Cerebellar cortex (tissue), 1 donor: ENCODE results near the gene SYT9.
A peak's percentile ranks its signal among the peaks of the same experiment; 100 is the strongest.

Experiments
- DNase-seq: peaks from one replicate; pipeline ENCODE4 v3.0.0-alpha.2; 2015; ENCODE audit warnings: low spot score

The SYT9 gene

DNA sequence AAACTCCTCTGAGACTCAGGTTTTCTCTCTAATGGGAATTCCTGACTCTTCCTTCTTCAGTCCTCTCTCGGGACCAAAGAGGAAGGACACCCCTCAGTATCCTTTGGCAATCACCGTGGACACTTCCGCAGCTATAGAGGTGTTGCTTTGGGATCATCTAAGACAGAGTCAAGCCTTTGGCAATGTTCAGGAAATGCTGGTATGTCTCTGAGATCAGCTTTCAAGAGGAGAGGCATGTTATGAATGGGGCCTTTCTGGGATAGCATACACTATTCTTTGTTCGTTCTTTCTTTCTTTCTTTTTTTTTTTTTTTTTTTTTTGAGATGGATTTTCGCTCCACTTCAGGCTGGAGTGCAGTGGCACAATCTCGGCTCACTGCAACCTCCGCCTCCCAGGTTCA is 219.4 kb downstream of the SYT9 start:
- DNase-seq: no peak

DNA sequence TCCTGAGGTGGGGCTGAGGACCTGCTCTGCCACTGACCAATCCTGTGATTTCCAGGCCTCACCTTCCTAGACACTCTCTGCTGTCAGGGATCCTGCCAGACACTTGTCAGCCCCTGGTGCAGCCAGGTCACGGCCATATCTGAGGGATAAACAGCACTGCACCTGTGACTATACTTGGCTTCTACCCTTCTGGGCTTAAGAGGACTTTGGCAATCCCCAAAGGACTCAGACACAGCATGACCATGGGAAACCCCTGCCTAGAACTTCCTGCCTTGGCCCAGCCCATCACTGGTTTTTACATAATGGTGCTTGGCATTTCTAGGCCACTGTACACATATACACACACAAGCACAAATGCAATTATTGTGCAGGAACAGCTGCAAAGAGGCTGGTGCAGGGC is 222.0 kb downstream of the SYT9 start:
- no peak for DNase-seq

- DNase-seq: no peak
Observed at GRCh38 chr11:7480113-7480512, 228.4 kb downstream of the SYT9 start.

GRCh38 chr11:7484131-7484530 is 232.4 kb downstream of the SYT9 start:
- no peak for DNase-seq

DNA sequence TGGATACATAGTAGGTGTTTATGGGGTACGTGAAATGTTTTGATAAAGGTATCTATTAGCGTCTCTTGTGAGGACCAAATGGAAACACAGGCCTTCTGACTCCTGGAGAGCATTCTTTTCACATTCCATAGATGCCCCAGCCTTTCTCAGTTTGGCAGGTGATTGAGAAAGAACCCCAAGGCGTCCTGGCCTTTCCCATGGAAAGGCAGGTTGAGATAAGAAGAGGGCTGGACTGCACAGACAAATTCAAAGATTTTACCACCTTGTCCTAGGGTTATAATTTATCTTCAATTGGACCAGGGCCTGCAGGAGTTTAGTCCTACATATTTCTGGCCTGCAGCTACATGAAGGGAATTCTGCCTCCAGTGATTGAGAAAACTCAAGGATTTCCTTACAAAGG is 232.9 kb downstream of the SYT9 start:
- peak; percentile 32 for DNase-seq

GRCh38 chr11:7485186-7486097 is 233.7 kb downstream of the SYT9 start, which contains the start of gene OLFML1:
TSS of gene OLFML1 (plus strand) at chr11:7485506. CDS start at chr11:7485876, 370 bp downstream.
- peak; percentile 65 for DNase-seq

DNA sequence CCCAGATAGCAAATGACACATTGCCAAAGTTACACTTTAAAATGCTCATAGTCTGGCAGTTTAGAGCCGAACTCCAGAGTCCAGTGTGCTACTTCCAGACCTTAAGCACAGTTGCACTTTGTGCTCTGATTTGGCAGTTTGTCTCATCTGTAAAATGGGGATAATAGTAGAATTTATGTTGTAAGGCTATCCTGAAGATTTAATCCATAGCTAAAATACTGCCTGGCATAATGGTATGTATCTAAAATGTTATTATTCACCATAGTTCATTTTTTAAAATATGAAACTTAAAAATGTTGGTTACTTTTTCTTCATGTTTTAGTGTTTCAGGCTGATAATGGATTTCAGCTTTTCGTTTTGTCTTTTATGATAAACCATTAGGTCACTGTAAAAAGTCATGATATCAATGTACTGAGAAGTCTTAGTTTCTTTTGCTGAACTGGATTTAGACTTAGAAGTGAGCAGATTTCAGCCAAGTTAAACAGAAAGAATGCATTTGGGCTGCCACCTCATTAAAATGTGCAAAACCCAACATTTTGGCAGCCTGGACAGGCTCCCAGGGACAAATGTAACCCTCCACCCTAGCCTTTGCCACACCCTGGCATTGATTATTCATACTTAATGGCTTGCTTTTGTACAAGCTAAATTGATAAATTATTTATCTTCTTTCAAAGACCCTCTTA is 234.5 kb downstream of the SYT9 start:
- DNase-seq: no peak

DNA sequence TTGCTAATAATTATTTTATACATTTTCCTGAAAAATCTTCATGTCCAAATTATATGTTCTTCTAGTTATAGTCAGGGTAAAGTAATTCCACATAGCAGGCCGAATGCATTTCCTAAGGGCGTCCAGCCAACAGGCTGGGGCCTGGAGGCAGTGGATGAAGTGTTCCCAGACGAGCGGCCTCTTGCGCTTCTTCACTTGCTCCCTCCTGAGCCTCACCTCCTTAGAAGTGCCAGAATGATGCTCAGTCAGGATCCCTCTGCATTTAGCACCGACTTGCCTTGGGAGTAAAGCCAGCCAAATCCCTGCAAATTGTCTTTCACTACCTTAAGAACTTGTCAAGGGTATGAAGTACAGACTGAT is 235.1 kb downstream of the SYT9 start:
- DNase-seq: no peak

DNA sequence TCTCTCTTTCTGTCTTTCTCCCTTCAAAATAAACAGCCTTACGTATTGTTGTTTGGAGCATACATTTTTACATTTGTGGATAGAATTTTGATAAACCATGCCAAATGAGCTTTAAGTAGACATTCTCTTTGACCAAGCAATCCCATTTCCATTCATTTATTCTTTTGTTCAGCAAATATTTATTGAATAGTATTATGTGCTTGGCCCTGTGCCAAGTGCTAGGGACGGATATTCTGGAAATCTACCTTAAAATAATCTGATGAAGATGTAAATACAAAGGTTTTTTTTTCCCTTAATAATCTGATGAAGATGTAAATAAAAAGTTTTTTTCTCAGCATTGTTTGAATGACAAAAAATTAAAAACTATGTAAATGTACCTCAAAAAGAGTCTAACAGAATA is 235.7 kb downstream of the SYT9 start:
- no peak for DNase-seq

DNA sequence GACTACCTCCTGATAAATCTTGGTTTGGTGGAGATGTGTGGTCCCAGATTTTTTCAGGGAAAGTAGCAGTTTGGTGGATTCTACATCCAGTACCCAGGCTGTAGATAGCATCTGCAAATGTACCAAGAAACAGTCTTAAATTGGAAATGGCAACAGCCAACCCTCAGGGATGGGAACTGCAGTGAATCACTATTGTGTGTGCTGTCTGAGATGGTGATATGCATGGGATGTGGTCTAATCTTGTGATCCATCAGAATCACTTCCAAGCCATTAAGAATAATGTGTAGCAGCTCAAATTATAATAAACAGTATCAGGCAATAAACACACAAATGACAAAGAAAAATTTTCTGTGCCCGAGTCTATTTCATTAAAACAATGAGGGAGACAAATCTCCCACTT is 237.0 kb downstream of the SYT9 start:
- DNase-seq: no peak

DNA sequence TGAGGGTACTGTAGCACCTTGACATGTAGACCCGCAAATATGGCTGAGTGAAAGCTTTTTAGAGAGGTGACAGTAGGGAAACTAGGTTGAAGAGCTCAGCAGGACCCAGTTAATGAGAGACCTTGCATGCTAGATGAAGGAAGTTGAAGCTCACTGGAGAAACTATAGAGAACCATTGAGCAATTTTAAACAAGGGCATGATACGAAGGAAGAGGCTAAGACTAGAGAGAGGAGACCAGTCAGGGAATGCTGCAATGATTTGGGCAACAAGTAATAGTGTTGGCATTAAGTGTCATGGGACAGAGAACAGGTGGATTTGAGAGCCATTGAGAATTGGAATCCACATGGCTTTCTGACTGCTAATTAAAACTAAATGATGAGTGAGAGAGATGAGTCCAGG is 237.7 kb downstream of the SYT9 start:
- DNase-seq: no peak

DNA sequence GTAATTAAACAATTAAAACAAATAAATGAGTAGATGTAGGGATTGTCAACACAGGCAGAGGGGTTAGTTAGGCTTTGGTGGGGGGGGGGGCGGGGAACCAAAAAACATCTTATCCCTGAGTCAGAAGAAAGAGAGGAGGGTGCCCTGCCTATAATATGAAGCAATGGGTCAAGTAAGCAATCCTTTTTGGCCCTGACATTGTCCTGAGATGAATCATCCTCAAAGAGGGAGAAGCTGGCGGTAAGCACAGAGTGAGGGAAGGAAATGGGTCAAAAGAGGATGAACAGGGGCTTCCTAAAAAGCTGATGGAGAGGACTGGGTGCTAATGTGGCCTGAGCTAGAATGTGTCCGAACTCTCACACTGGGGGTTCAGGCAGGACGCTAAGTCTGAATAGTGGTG is 238.3 kb downstream of the SYT9 start:
- DNase-seq: no peak

DNA sequence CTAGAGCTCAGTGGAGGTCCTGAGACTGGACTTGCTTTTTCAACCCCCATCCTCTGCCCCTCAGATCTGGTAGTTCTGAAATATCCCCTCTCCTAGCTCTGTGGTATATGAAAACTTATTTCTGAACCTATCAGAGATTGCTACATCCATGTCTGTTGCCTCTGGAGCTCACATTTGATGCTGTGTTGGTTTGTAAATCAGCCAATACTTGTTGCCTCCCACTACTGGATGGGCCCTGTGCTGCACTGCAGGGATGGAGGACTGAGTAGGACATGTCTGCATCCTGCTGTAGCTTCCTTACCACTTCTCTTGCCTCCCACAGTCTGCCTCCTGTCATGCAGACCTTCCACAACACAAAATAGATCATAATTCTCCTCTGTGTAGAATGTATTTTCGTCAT is 238.8 kb downstream of the SYT9 start:
- DNase-seq: no peak

DNA sequence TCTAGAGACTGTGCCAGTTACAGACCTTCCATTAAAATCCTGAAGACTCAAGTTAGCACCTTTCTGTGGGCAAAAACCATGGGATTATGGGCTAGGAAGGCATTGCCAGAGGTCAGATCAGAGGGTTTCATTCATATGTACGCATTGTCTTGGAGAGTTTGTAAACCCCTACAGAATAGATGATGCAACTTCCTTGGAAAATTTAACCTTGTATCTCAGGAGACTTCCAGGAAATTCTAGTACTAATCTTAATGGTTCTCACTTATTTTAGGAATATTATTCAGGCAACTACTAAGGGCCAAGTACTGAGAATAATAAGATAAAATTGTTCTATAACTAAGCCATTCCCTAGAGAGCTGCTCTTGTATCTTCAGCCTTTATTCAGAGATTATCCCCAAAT is 240.5 kb downstream of the SYT9 start:
- DNase-seq: no peak

DNA sequence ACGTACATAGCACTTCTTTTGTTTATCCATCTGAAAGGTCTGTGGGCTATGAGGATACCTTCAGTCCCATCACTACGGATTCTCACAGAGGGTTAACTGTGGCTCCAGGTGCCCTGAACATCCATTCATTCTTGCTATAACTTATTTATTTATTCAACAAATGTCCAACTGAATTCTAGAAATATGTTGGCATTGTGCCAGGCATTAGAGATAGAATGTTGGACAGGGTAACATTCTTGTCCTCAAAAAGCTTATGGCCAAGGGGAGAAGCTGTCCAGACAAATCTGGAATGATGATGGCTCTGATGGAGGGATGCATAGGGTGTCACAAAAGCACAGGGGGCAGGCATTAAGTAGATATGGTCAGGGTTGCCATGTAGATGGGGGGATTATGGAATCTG is 242.0 kb downstream of the SYT9 start:
- DNase-seq: no peak

- no peak for DNase-seq
Observed at GRCh38 chr11:7494086-7494745, 242.5 kb downstream of the SYT9 start.

- DNase-seq: no peak
Observed at GRCh38 chr11:7495882-7496551, 244.3 kb downstream of the SYT9 start.

DNA sequence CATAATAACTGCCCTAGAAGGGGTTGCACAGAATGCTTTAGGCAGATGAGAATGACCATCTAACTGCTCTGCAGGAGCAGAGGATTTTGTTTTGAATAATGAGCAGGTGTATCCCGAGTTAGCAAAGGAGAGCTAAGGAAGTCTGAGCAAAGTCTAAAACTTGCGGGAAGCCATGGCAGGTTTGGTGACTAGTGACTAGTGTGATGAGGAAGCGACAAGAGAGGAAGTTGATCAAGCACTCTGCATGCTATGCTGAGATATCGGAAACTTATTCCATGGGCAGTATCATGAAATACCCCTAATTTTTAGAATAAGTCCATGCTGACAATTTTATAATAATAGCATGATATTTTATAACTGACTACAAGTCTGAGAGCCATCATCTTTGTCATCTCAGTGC is 246.5 kb downstream of the SYT9 start:
- no peak for DNase-seq

DNA sequence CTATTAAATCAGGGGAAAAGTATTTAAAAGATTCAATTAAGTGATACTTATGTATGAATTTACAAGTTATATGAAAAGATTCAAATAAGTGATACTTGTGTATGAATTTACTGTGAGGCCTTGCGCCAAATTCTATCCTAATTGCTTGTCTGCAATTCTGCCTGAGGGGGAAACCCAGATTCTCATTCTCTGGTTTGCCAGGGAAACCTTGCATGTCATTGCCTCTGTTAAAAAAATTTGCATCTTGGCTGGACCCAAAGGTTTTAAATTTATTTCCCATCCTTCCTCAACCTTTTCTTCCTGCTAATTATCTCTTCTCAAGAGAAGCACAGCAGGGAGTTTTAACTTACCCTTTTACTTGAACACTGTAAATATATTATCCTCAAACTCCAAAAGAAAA is 247.4 kb downstream of the SYT9 start:
- DNase-seq: no peak

- DNase-seq: no peak
Observed at GRCh38 chr11:7500251-7500650, 248.5 kb downstream of the SYT9 start.

GRCh38 chr11:7501251-7501650 is 249.5 kb downstream of the SYT9 start:
- no peak for DNase-seq

DNA sequence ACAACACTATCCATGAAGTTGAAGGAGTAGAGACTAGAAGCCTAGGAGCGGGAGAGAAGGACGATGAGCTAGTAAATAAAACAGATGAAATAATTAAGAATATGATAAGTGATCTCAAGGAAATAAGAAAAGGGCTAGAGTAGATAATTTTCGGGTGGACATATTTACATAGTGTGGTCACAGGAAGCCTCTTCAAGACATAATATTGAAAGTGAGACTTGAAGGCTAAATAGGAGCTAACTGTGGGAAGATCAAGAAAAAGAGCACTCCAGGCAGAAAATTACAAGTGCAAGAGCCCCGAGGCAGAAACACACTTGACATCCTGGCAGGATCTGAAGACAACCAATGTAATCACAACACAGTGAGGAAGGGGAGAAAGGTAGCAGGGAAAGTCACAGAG is 250.2 kb downstream of the SYT9 start:
- no peak for DNase-seq
